HG03196 (cell line): ENCODE data around the gene SHISA7.

Experiments
- ATAC-seq: cut with Tn5 transposase; IDR thresholded peaks from one replicate; pipeline ENCODE4 v1.9.1; 2021; ENCODE audit not compliant: unreplicated experiment

SHISA7 gene

DNA sequence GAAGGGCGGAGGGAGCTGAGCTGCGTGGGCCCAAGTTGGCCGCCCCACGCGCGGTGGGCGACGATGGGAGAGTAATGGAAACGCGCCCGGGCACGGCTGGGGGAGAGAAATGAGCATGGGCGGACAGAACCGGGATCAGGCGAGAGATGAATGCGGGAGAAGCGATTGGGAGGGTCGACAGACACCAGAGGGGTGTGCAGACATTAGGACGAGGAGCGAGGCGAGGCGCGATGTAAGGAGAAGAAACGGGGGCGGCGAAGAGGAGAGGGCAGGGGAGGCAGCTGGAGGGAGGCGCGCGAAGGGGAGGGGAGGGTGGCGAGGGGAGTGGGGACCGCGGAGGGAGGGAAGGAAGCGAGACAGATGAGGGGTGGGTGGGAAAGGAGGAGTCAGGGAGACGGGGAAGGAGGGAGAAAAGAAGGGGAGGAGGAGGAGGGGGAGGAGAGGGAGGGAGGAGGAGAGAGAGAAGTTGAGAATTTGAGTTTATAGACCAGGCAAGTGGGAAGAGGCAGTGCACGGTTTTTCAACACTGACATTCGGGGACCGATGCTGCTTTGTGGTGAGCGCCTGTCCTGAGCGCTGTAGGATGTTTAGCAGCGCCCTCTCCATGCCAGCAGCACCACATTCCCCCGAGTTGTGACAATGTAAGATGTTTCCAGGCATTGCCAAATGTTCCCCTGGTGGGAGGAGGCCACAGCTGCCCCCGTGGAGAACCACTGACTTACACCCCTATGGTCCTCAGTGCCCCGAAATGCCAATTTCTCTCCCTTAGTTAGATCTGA lies at the start of gene SHISA7:
Gene SHISA7 (minus strand): TSS at position 256 of the 779 bp plus-strand sequence. CDS start 437 bp downstream, outside the sequence.
- no peak for ATAC-seq

DNA sequence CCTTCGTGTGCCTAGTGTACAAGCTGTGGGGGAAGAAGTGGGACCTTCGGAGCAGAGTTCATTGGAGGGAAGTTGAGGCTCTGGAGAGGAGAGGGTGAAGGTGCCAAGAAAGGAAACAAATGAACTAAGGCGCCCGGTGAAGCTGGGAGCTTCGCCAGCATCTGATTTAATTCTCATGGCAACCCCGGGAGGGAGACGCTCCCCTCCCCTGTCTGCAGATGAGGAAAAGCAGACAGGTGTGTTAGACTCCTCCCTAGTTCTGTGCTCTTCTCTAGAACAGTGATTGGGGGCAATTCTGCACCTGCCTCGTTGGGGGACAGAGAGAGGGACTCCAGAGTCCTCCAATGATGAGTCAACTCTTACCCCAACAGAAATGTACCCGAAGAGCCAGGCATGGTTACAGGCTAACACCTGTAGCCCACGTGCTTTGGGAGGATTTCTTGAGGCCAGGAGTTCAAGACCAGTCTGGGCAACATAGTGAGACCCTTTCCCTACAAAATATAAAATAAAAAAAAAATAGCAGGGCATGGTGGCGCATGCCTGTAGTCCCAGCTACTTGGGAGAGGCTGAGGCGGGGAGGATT lies 49.4 kb upstream of the SHISA7 start:
- no peak for ATAC-seq

DNA sequence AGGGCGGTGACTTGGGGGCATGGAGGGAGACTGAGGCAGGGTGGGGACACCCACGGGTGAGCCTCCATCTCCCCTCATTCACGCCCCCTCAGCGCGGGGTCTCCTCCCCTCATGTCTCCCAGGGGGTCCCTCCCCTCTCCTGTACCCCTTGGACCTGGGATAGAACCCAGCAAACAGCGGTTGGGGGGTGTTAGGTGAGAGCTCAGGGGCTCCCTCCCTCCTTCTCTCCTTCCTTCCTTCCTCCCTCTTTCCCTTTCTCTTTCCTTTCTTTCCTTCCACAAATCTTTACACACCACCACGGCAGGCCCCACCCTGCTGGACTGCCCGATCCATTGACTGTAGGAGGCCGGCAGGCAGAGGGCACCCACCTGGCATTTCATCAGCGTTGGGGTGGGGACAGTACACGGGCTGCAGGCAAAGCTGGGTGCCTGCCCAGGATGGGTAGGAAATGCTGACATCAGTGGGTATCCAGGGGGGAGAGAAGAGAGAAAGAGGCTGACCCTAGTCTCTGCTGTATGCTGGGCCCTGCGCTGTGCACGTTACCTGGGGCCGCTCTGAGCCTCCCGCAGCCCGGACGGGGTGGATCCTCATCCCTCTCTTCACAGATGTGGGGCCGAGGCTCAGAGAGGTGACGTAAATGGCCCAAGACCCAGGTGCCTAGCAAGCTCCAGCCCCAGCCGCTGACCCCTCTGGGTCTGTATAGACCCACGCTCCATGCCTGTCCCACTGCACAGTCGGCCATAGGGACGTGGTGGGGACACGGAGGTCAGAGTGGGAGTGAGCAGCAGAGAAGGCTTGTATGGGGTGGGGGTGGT lies 48.7 kb upstream of the SHISA7 start:
- ATAC-seq, result no peak

DNA sequence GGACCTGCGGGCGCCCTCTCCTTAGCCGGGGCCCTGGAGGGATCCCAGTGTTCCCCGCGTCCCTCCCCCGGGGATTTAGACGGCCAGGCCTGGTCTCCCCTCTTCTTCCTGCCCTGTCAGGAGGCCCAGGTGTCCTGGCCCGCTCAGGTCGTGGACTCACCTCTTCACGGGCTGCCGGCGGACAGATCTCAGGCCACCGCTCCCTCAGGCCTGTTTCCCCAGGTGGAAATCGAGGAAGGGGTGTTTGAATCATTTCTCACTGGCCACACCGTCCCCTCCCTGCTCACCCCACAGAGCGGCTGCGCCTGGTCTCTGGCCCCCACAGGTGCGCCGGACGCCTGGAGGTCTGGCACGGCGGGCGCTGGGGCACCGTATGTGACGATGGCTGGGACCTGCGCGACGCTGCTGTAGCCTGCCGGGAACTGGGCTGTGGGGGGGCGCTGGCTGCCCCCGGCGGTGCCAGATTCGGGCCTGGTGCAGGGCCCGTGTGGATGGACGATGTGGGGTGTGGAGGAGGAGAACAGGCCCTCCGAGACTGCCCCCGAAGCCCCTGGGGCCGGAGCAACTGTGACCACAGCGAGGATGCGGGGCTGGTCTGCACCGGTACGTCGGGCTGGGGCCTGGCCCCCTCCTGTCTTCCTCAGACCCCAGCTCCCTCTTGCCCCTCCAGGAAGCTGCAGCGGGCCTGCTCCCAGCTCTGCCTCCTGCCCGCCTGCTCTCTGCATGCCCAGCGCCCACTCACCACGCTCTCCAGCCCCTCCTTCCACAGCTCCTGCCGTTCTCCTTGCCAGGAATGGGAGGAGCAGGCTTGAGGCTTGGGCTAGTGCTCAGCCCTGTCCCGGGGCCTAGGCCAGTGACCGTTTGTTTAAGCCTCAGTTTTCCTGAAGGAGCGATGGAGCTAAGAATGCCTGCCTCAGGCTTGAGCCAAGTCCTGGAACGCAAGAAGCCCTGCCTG lies 47.7 kb upstream of the SHISA7 start:
- no peak for ATAC-seq

DNA sequence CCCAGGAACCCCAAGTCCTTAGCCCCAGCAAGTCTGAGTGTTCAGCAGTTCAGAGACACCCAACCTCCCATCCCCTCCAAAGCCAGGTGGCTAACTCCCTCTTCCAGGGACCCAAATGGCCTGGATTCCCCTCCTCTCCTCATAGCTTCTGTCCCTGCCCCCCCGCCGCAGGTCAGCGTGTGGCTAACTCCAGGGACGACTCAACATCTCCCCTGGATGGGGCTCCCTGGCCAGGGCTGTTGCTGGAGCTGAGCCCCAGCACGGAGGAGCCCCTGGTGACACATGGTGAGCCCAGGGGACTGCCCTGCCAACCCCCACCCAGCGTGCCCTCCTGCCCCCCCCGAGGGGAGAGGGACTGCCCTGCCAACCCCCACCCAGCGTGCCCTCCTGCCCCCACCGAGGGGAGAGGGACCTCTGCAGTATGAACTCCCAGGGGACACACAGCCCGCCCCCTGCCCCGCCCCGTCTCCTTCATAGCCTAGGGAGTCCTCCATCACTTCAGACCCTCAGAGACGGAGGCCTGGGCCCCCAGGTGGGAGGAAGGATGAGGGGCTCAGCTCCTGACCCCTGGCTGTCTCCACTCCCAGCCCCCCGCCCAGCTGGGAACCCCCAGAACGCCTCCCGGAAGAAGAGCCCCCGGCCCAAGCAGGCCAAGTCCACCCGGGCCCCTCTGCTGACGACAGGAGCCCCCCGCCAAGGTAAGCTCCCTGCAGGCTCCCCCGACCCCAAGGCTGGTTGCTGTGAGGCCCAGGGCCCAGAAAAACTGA lies 46.8 kb upstream of the SHISA7 start:
- no peak for ATAC-seq

DNA sequence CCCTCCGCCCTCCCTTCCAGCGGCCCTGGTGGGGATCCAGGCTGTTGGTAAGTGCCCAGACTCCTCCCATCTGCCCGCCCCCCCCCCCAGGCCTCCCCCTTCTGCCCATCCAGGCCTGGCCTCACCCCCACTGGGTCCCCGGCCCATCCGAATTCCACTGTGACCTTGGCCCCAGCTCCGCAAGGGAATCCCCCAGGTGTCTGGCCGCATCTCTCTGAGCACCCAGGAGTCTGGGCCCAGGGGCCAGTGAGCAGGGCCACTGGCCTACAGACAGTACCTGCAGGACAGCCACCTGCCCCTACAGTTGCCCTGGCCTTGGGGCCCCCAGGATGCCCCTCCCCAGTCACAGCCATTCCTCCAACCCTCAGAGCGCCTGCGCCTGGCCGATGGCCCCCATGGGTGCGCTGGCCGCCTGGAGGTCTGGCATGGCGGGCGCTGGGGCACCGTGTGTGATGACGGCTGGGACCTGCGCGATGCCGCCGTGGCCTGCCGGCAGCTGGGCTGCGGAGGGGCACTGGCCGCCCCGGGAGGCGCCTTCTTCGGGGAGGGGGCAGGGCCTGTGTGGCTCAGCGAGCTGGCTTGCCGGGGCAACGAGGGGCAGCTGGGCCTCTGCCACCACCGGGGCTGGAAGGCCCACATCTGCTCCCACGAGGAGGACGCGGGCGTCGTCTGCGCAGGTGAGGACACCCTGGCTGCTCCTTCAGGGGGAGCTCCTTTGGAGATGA lies 46.0 kb upstream of the SHISA7 start:
- ATAC-seq, result no peak

DNA sequence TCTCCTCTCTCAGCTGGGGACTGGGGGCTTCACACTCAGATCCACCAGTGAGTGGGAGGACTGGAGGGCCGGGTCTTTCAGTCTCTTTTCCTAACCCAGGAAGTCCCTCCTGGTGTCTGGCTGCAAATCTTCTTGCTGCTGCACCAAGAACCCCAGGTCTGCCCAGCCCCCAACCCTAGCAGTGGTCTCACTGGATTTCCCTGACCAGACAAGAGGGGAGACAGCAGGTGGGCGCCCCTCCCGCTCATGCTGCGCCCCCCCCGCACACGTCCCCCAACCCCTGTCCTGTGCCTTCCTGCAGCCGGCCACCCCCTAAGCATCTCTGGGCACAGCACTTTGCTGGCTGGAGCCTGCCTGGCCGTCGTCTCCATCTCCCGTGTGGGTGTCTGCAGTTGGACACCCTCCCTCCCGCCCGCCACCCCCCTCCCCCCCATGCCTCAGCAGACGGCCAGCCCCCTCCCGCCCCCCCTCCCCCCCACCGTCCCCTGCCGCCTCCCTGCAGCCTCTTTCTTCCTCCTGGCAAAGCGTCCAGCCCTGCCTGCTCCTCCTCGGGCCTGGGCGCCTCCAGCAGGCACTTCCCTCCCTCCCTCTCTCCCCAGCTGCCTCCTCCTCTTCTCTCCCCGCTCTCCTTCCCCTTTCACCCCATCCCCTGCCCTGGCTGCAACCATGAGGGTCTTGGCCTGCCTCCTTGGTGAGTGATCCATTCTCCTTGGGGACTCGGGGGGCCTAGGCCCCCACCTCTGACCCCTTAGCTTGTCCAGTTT lies 45.0 kb upstream of the SHISA7 start, which contains the start of gene SSC5D:
Gene SSC5D (plus strand): TSS at position 513 of the 764 bp plus-strand sequence. CDS start 154 bp downstream, at position 667.
- no peak for ATAC-seq

DNA sequence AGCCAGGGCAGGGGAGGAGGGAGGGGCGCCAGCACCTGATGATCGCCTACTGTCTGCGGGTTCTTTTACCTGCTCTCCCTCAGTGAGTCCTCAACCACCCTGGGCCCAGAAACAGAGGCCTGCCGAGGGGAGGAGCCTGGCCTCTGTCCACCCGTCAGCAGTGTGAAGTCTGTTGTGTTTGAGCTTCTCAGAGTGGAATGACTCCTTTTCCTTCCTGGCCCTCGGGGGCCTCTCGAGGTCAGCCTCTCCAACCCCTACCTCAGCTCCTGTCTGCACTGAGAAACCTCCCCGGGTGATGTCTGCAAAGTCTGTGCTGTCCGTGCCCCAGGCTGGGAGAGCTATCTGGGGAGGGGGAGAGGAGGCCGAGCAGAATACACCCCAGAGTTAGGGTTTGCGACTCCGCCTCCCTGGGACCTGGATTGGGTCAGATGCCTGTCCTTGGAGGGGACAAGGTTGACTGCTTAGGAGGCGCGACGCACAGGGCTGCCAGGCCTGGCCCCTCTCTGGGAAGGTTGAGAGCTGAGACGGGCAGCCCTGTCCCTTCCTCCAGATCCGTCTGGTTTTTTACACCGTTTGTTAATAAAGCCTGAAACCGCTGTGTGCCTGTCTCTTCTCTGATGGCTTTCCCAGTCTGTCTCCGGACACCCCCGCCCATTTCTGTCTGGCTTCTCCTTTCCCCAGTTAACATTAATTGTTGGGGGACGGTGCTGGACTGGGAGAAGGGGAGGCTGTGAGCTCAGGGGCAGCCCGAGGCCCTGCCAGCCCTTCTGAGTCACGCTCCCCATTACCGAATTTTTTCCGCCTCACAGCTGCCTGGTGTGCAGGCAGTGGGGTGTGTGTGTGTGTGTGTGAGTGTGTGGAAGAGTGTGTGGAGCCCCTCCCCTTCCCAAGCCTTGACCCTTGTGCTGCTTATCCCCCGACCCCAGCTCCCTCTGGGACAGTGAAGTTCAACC lies 44.1 kb upstream of the SHISA7 start:
- no peak for ATAC-seq

DNA sequence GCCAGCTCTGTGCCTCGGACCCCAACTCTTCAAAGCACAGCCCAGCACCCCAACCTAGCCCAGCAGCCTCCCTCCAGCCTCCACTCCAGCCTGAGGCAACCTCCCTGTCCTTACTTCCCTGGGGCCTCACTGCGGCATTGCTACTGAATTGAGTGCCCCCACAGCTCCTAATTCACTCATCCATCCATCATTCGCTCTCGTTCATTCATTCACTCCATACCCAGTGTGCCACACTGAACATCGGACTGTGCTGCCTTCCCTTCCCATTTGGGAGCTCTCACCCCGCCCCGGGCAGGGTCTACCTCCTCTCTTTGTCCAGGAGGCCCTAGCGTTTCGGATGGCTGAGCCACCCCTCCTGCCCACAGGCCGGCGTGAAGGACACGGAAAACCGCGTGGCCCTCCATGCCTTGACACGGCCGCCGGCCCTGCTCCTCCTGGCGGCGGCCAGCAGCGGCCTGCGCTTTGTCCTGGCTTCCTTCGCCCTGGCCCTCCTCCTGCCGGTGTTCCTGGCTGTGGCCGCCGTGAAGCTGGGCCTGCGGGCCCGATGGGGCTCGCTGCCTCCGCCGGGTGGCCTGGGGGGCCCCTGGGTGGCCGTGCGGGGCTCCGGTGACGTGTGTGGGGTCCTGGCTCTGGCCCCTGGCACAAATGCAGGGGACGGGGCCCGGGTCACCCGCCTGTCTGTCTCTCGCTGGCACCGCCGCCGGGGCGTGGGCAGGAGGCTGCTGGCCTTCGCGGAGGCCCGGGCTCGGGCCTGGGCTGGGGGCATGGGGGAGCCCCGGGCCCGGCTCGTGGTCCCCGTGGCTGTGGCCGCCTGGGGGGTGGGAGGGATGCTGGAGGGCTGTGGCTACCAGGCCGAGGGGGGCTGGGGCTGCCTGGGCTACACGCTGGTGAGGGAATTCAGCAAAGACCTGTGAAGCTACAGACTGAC lies 43.2 kb upstream of the SHISA7 start:
- ATAC-seq, result no peak

DNA sequence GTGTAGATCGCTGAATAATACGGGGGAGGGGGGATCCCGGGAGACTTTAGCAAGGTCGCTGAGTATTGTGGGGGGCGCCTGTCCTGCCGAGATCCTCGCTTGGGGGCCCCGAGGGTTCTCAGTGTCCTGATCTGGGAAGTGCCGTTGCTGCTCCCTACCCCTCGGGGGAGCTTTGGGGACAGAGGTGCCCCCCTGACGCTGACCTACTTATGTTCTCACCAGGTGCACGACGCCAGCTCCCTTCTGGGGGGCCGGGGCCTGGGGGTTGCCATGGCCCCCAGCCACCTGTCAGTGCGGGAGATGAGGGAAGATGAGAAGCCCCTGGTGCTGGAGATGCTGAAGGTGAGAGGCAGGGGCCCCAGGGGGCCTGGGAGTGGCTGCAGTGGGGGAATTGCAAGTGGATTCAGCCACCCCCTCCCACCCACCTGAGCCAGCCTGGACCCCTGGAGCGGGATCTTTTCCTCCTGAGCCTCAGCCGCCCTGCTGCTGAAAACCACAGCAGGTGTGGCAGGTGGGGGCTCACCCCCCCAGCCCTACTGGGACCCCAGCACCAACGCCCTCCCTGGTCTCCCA lies 42.4 kb upstream of the SHISA7 start:
- ATAC-seq, result no peak

DNA sequence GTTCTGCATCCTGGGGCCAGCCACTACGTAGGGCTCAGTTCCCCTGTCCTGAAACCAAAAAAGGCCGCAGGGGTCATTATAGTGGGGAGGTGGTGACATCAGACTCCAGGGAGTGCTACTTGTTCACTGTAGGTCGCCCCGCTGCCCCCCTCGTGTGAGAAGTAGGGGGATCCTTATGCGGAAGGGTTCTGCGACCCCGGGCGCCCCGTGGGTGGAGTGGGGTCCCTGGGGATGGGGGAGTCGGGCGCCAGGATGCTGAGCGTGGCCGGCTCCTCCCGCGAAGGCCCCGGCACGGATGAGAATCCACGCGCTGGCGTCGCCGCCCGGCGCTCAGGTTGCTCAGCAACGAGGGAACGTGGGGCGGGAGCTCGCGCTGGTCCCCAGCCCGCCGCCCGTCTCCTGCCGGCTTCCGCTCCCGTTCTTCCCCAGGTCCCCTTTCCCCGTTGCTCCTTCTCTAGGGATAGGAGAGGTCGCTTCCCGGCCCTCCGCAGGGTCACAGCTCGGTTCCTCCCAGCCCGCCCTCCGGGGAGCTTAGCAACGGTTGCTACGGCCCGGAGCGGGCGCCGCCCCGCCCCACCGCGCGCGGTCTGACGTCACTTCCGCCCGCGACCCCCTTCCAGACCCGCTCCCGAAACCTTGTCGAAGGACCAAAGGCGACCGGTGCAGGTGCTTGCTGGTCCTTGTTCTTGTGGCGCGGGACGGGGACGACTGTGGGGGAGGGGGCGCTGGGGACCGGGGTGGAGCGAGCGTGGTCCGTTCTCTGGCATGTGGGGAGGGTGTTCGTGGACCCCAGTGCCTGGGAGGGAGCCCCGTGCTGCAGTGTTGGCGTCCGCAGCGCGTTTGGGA lies 41.7 kb upstream of the SHISA7 start, which contains the start of gene NAT14:
Gene NAT14 (plus strand): TSS at position 596 of the 846 bp plus-strand sequence. CDS start 521 bp downstream, outside the sequence.
- no peak for ATAC-seq

DNA sequence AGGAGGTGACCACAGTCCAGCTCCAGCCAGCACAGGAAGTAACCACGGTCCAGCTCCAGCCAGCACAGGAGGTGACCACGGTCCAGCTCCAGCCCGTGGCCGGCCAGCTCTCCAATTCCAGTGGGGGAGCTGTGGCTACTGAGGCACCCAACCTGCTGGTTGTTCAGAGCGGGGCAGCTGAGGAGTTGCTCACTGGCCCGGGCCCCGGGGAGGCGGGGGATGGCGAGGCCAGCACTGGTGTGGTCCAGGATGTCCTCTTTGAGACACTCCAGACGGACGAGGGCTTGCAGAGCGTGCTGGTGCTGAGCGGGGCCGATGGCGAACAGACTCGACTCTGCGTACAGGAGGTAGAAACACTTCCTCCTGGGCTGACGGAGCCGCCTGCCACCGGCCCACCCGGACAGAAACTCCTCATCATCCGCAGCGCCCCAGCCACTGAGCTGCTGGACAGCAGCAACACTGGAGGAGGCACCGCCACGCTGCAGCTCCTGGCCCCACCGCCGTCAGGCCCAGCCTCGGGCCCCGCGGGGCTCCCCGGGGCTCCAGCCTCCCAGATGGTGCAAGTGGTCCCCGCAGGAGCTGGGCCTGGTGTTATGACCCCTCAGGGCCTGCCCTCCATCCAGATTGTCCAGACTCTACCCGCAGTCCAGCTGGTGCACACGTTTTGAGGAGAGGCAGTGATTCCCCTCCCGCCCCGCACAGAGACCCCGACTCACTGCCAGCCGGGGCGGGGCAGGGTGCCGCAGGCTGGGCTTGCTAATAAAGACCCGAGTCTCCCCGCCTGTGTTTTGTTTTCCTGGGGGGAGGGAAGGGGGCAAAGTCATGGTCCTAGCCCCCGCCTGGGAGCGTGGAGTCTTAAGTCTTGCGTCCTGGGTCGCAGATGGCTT lies 40.8 kb upstream of the SHISA7 start:
- ATAC-seq, result no peak

DNA sequence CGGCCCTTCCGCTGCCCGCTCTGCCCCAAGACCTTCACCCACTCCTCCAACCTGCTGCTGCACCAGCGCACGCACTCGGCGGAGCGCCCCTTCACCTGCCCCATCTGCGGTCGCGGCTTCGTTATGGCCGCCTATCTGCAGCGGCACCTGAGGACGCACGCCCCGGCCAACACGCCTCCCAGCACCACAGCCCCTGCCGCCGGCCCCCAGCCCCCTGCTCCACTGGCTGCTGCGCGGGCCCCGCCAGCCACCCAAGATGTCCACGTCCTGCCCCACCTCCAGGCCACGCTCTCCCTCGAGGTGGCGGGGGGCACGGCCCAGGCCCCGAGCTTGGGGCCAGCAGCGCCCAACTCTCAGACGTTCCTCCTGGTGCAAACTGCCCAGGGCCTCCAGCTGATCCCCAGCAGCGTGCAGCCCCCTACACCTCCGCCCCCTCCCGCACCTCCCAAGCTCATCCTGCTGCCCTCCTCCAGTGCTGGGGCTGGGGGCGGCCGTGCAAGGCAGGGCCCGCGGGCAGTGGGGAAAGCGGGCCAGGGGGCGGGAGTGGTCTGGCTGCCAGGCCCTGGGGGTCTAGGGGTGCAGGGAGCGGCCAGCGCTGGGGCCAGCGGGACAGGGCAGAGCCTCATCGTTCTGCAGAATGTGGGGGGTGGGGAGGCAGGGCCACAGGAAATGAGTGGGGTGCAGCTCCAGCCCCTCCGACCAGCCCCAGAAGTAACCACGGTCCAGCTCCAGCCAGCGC lies 40.0 kb upstream of the SHISA7 start:
- no peak for ATAC-seq
